Stimulated activated CD4-positive, alpha-beta T cell treated with anti-CD3 and anti-CD28 coated beads, Interleukin-4, amount 100 ng/mL, for 1 hour (primary cell): ENCODE results near the gene NAGA.
A peak's percentile ranks its signal among the peaks of the same experiment; 100 is the strongest.
"Not testable (repeated sequence)": the region's sequence is repeated elsewhere in the genome, so short reads cannot be mapped to it uniquely, and the experiment has no call there.

ENCODE experiments used
- DNase-seq: peaks from one replicate; pipeline ENCODE4 v3.0.0-alpha.2; 2020

The NAGA gene

DNA sequence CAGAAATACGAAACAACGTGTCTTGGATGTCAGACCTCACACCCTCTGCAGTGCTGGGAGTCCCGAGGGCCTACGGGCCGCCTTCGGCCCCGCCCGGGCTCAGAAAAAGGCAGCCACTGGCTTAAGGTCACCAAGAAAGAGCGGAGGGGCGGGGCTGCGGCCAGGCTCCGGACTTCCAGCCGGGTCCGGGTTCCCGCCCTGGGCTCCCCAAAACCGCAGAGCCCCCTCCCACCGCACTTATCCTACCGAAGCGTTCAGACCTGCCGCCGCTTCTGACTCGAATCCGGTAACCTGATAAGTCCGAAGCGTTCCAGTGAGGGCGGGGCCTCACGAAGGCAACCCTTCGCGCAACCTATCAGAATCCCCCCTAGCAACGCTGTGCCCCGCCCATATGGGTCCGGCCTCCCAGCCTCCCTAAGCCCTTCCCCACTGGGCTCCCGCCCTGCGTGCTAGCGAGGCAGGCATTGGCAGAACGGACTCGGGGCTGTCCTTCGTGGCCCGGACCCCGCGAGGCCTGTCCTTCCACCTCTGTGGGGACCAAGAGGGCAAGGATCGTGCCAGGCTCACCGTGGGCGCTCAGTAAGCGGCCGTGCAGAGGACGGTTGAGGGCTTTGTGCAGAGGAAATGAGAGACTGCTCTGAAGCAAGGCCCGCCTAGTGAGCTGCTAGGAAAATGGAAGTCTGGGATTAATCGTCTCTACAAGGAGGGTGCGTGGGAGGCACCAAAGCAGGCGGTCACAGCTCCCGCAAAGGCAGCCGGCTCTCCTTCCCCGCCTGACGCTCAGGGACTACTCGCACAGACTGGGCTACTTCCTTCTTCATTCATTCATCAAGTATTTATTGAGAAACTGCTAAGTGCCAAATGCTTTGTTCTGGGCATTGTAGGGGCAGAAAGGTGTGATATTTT, at the start of gene NAGA:
NAGA (minus strand) TSS at position 296 of the 906 bp plus-strand sequence. CDS start 515 bp downstream, outside the sequence.
- DNase-seq: peak; percentile 90

DNA sequence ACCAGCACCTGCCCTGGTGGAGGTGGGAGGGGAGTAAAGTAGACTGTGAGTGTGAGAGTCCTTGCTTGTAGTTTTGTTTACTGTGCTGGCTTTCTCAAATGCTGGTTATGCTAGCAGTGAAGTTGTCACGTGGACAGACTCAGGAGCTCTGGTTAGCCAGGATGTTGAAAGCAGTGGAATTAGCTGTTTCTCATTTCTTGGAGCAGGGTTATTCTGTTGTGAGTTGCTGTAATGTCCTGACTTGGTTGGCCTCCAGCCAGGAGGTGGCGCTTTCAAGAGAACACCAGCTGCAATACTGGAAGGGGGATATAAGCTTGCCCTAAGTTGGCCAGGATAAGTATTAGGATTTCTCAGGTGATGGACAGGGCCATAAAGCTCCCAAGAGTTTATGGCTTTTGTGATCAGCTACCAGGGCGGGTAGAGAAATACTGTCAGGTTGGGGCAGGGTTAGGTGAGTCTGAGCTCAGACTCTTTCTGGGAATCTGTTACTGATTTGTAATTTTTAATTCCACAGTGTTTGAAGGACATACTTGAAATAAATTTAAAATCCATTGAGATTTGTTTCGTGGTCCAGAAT, 46.3 kb upstream of the NAGA start:
- DNase-seq: no peak

DNA sequence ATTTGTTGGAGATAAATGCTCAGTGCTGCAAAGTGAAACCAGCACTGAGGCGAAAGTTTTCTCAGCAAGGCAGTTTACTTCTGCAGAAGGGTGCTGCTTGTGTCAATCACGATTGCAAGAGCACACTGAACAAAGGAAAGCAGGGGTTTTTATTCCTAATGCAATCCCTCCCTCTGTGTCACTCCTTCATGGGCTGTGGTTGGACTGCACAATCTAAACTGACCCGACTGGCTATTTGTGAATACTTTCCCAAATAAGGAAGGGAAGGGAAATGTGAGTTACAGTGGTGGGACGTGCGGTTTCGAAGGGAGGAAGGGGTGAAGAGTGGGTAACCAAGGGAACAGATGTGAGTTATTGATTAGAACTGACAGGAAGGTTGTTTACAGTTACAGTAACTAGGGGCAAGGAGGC, 44.8 kb upstream of the NAGA start:
- DNase-seq: not testable (repeated sequence)

DNA sequence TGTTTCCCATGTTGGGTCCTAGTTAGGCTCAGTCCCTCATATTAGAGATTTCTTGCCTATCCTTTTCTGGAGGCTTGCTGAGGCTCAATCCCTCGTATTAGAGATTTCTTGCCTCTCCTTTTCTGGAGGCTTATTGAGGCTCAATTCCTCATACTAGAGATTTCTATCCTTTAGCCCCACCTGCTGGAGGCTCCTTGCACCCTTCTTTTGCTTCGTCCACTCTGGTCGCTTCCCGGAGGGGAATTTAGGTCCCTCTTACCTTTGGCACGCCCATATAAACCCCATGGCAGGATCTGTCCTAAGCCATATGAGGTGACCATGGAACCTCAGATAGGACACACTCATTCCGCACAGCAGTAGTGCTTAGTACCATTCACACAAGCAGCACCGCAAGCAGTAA, 44.1 kb upstream of the NAGA start:
- DNase-seq: no peak

DNA sequence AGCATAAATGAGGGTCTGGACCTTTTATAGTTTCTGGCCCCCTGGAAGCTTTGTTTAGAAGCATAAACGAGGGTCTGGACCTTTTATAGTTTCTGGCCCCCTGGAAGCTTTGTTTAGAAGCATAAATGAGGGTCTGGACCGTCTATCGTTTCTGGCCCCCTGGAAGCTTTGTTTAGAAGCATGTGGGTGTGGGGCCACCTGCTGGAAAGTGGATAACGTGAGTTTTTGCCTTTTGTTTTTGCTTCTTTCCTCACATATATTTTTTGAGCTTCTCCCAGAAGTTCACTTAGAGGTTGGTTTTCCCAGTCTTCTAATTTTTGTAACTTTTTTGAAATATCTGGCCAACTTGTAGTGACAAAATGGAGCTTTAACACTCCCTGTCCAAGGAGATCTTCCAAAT, 42.2 kb upstream of the NAGA start:
- not testable (repeated sequence) for DNase-seq

DNA sequence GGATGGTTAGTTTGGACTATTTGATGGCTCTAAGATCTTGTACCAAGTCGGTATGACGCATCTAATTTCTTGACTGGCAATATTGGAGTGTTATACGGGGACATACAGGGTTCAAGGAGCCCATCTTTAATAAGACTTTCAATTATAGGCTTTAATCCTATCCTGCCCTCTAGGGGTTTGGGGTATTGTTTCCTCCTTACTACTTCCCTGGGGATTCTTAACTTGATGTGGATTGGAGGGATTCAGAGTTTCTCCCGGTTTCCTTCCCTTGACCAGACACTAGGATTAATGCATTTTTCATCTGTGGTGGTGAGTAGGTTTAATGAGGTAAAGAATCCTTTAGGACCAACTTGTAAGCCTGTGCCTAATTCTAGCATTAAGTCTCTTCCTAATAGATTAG, 41.2 kb upstream of the NAGA start:
- no peak for DNase-seq

DNA sequence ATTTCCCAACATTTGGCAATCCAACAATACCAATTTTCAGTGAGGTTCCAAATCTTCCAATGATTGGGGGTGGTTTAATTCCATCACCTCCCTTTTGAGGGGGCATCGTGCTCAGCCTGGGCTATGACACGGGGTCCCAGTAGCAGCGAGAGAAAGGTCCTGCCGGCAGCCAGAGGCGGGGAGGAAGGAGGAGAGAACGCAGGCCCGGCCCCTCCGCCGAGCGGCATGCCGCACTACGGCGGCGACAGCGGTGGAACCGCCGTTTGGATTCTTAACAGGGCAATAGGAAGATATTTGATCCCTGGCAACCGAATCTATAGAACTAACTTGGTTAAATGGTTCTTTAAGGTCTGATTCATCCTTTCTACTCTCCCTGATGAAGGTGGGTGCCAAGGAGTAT, 38.2 kb upstream of the NAGA start:
- DNase-seq: no peak

DNA sequence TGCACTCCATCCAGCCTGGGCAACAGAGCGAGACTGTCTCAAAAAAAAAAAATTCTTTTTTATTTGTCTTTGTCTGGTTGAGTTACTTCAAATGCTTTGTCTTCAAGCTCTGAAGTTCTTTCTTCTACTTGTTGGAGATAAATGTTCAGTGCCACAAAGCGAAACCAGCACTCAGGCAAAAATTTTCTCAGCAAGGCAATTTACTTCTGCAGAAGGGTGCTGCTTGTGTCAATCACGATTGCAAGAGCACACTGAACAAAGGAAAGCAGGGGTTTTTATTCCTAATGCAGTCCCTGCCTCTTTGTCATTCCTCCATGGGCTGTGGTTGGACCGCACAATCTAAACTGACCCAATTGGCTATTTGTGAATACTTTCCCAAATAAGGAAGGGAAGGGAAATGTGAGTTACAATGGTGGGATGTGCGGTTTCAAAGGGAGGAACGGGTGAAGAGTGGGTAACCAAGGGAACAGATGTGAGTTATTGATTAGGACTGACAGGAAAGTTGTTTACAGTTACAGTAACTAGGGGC, 33.8 kb upstream of the NAGA start:
- not testable (repeated sequence) for DNase-seq

DNA sequence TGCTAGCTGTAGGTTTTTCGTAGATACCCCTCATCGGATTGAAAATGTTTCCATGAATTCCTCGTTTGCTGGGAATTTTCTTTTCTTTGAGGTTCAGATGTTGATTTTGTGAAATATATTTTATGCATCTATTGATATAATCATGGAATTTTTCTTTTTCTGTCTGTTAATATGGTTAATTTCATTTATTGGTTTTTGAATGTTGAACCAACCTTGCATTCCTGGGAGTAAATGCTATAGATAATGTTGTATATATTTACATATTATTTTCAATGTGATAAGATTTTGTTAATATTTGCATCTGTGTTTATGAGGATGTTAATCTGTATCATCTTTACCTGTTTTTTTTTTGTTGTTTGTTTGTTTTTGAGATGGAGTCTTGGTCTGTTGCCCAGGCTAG, 30.6 kb upstream of the NAGA start:
- DNase-seq: no peak

DNA sequence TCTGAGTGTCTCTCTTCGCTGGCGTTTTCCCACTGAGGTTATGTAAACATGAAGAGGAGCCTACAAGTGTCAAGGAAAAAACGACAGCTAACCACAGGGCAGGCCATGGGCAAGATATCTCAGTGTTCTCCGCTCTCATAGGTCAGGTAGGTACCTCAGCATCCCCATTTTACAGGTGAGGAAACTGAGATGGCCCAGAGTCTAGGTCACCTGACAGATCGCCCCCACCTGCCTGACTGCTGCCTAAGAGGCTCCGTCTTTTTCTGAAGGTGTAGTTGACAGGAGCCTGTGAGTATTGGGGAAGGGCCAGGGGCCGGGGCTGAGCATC, 20.8 kb upstream of the NAGA start:
- no peak for DNase-seq

DNA sequence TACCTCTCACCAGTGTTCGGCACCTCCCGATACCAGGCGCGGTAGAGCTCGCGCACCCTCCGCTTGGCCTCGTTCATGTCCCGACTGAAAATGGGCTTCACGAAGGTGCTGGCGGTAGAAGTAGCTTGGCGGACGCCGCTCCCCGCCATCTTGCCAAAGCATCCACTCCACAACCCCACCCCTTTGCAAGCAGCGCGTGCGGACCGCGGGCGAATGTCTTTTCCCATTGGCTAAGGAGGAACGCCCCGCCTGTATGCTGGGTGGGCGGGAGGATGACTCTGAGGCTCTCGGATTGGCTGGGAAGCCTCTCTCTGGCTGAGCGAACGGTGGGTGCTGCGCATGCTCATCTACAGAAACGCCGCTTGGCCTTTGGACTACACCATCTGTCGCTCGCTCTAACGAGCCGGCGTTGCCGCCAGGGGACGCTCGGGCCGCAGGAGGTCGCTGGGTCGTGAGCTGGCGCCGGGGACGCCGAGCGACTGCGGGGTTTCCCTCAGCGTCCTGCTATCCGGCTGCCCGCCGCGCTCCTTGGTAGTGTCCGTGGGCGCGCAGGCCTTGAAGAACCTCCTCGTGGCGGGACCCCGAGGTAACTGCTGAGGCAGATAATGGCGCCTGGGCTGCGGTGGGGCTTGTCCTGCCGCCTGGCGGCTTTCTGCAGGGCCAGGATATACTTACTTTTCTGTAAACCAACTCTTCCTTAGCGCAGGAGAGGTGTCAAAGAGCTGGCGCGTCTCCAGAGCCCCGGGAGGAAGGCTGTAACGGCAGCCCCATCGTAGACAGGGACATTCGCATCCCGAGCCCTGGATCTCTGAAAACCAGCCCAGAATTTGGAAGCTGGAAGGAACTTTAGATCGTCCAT, 20.2 kb upstream of the NAGA start, which contains the start of gene NDUFA6:
NDUFA6 (minus strand) TSS at position 177 of the 859 bp plus-strand sequence; CDS start at position 149, 28 bp downstream.
- peak; percentile 98 for DNase-seq

DNA sequence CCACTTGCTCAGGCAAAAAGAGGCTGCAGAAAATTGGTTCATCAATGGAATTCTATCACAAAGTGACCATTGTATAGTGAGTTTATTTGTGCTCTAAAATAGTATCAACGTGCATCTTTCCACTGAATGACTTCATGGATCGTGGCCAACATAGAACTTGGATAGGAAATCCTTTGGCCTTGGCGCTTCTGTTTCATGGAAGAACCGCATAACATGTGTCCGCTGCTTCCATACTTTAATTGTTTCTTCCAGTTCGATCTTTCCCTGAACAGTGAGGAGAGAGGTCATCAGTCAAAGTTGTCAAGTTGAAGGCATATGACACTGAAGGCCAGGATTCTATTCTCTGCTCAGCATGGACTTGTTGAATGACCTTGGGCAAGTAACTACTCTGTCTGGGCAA, 15.4 kb upstream of the NAGA start:
- no peak for DNase-seq

DNA sequence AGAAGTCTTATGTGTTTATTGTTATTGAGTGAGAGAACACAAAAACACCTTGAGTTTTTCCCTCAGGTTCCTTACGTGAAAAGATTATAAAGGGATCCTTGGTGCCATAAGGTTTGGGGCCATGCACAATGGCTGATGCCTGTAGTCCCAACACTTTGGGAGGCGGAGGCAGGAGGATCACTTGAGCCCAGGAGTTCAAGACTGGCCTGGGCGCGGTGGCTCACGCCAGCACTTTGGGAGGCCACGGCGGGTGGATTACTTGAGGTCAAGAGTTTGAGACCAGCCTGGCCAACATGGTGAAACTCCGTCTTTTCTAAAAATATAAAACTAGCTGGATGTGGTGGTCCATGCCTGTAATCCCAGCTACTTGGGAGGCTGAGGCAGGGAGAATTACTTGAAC, 14.3 kb upstream of the NAGA start:
- DNase-seq: no peak

DNA sequence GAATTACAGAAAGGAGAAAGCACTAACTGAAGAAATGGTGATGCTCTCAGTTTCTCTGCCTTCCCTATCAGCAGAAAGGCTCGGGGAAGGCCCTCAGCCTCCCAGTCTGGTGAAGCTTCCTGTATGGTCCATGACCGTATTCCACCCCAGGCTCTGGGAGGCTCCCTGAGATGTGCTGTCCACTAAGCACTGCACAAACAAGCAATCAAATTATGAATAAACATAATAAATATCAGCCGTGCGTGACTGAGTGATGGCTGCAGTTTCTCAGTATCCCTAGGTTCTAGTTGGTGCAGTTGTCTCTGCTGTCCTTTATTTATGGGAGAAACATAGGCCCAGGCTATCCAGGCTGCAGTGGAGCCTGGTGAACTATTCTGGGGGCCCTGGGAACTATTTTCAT, 12.5 kb upstream of the NAGA start:
- no peak for DNase-seq

DNA sequence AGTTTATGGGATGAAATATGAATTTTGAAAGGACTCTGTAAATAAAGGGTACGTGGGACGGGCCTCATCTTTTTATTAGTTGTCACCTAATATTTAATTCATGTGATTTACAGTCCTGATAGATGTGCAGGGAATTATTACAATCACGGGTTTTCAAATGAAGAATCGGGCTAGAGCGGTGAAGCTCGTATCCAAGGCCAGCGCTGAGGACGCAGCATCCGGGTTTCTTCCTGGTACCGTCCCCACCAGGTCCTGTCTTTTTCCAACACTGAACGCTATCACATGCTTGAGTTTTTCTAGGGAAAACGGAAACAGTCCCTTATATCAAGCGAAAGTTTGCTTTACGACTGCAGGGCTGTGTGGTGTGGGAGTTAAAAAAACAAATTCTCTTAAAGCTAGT, 9.7 kb upstream of the NAGA start:
- DNase-seq: no peak

DNA sequence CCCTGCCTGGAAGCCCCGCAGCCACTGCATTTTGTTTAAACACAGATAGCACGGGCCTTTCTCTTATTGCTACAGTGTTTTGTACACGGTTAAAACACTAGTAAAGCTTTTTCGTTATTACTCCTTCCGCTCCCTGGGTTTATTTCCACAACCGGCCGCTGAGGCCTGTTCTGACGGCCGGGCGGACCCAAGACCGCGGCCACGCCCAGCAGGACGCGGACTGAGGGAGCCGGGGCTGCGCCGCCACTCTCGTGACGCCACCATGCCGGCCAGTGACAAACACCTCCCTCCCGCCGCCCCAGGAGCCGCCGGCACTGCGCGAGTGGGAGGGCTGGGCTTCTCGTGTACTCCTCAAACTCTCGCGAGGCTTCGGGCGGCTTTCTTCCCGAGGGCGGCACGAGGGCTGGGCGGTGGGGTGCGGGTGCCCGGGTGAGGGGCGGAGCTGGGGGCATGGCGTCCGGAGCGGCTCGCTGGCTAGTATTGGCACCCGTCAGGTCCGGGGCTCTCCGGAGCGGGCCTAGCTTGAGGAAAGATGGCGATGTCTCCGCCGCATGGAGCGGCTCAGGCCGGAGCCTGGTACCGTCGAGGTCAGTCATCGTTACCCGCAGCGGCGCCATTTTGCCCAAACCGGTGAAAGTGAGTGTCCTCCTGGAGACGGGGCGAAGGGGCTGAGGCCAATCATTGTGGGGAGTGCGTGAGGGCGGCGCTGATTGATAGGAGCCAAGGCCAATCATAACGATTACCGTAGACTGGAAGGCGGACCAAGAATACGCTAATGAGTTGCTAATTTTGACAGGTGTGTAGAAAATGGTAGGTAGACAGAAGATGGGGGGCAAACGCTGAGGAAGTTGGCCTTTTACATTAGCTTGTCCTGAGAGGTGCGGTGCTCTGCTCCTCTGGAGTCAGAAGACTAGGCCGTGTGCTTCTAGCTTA, 9.0 kb upstream of the NAGA start, which contains the start of gene SMDT1:
SMDT1 (plus strand) TSS at position 382 of the 933 bp plus-strand sequence; CDS start at position 451, 69 bp downstream.
- peak; percentile 98 for DNase-seq

DNA sequence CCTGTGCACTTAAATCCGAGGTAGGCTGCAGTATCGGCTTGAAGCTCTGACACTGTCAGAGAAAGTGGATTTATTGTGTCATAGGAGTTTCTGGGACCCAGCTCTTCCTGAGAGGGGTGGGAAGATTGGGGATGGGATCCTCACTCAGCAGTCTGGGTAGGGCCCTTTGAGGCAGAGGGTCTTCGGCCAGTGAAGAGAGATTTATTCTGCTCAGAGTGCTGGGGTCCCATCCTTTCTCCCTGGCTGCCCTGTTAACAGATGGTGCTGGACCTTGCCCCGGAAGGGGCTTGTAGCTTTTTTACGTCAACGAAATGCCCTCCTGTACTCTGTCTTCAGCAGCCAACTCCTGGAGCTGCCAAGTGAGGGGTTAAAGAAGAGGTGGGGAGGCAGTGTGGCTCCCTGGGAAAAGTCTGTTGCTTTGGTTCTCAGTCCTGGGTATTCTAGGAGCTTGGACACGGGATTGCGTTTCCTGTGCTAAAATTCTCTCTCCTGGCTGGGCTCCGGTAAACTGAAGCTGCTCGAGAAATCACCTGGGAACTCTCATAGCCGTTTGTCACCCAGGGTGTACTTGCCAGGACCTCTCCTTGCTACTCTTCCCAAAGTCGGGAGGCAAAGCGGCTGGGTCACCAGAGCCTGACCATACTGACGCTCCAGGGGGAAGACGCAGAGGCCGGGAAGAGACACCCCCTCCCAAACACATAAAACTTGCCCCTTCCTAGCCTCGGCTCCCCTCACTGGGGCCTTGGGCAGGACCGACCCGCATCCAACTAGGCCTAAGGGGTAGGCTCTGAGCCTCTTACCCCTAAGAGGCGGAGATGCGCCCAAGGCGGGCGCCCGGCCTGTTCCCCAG, 8.1 kb upstream of the NAGA start:
- no peak for DNase-seq

DNA sequence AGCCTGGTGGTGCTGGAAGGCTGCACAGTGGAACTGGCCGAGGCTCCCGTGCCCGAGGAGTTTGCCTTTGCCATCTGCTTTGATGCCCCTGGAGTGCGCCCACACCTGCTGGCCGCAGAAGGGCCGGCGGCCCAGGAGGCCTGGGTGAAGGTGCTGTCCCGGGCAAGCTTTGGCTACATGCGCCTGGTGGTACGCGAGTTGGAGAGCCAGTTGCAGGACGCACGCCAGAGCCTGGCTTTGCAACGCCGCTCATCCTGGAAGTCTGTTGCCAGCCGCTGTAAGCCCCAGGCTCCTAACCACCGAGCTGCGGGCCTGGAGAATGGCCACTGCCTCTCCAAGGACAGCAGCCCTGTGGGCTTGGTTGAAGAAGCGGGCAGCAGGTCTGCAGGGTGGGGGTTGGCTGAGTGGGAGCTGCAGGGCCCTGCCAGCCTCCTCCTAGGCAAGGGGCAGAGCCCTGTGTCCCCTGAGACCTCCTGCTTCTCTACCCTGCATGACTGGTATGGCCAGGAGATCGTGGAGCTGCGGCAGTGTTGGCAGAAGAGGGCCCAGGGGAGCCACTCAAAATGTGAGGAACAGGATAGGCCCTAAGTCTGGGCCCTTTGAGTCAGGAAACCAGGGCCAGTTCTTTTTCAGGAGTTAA, 7.0 kb upstream of the NAGA start:
- no peak for DNase-seq

DNA sequence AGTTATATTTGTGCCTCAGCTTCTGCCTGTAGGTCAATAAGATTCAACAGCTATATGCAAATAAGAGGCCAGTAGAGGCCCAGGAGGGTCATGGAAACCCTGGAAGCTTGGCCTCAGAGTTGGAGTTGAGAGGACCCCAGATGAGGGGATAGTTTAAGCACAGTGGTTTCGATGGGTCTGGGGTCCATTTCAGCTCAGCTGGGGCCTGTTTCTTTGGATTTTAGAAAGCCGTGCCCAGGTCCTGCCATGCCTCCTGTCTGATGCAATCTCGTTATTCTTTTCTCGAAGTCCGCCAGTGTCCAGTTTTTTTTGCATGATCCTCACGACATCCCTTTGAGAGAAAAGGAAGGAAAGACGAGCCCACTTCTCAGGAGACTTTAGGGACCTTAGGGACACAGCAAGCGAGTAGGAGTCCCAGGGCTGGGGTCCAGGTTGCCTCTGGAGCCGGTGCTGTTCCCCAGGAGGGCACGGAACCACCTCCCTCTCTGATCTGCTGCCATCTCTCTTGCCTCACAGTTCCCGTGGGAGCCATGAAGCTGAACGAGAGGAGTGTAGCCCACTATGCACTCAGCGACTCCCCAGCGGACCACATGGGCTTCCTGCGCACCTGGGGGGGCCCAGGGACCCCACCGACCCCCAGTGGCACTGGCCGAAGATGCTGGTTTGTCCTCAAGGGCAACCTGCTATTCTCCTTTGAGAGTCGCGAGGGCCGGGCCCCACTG, 6.3 kb upstream of the NAGA start:
- DNase-seq: no peak
